RWPE2 (cell line): ENCODE data around the gene SNX12.

ENCODE experiments used
- ATAC-seq: fragments of 200-7000 bp; cut with Tn5 transposase; 3 replicates; pipeline ENCODE4 v1.9.1; 2021; ENCODE audit warnings: low read depth
- DNase-seq: peaks from one replicate; pipeline ENCODE4 v3.0.0-alpha.2; 2020; ENCODE audit warnings: low spot score
- H3K27ac ChIP-seq: fragments of 450-650 bp; 2 replicates; pipeline ENCODE4 v1.5.1; 2017; ENCODE audit warnings: mild to moderate bottlenecking; ENCODE audit not compliant: poor library complexity, severe bottlenecking
- H3K27me3 ChIP-seq: fragments of 250-450 bp; sonication (Bioruptor Pico); 2 replicates; pipeline ENCODE4 v1.5.1; 2021; ENCODE audit warnings: mild to moderate bottlenecking, moderate library complexity; ENCODE audit not compliant: insufficient read depth, poor library complexity, severe bottlenecking
- H3K36me3 ChIP-seq: fragments of 250-450 bp; sonication (Bioruptor Pico); 2 replicates; pipeline ENCODE4 v1.5.1; 2020; ENCODE audit warnings: low read depth, mild to moderate bottlenecking, moderate library complexity
- H3K4me1 ChIP-seq: fragments of 250-450 bp; sonication (Bioruptor Pico); 2 replicates; pipeline ENCODE4 v1.5.1; 2021; ENCODE audit warnings: mild to moderate bottlenecking, moderate library complexity; ENCODE audit not compliant: insufficient read depth, poor library complexity, severe bottlenecking
- H3K4me3 ChIP-seq: fragments of 250-450 bp; sonication (Bioruptor Pico); 2 replicates; pipeline ENCODE4 v1.5.1; 2021; ENCODE audit warnings: mild to moderate bottlenecking, moderate library complexity; ENCODE audit not compliant: severe bottlenecking
- H3K9me3 ChIP-seq: fragments of 250-450 bp; sonication (Bioruptor Pico); 2 replicates; pipeline ENCODE4 v1.5.1; 2021; ENCODE audit warnings: mild to moderate bottlenecking, moderate library complexity; ENCODE audit not compliant: severe bottlenecking
- CTCF ChIP-seq: fragments of 450-650 bp; IDR thresholded peaks from one replicate; pipeline ENCODE4 v1.5.1; 2017; ENCODE audit warnings: mild to moderate bottlenecking, moderate library complexity; ENCODE audit not compliant: poor library complexity, severe bottlenecking

The SNX12 gene

GRCh38 chrX:71081330-71082123 is 13.4 kb upstream of the SNX12 start:
- no peak overlapping the region for H3K27ac ChIP-seq
- no peak overlapping the region for H3K4me3 ChIP-seq
- TF ChIP-seq CTCF, result no peak
- no peaks in the 10 kb centered on the region for H3K9me3 ChIP-seq
- H3K4me1 ChIP-seq, result peaks cover 7% of the 10 kb centered on the region
- no peak for DNase-seq
- no peaks in the 10 kb centered on the region for H3K27me3 ChIP-seq
- H3K36me3 ChIP-seq, result no peaks in the 10 kb centered on the region
- ATAC-seq, result peak; percentile 70

GRCh38 chrX:71070531-71070930 is 2.4 kb upstream of the SNX12 start:
- DNase-seq, result no peak
- no peaks in the 10 kb centered on the region for H3K9me3 ChIP-seq
- ATAC-seq, result no peak
- no peak overlapping the region for H3K4me3 ChIP-seq
- no peaks in the 10 kb centered on the region for H3K36me3 ChIP-seq
- TF ChIP-seq CTCF, result no peak
- H3K27ac ChIP-seq, result no peak overlapping the region
- peaks cover 13% of the 10 kb centered on the region for H3K4me1 ChIP-seq
- no peaks in the 10 kb centered on the region for H3K27me3 ChIP-seq

- DNase-seq (no peak), ATAC-seq (peak; percentile 28)
- peak overlapping the region; percentile 66 for H3K27ac ChIP-seq
- peaks cover 8% of the 10 kb centered on the region; the same call in 1 of the 2 replicates for H3K36me3 ChIP-seq
- peak overlapping the region; percentile 99 for H3K4me3 ChIP-seq
- peaks cover 5% of the 10 kb centered on the region for H3K4me1 ChIP-seq
- no peak for TF ChIP-seq CTCF
- no peaks in the 10 kb centered on the region for H3K9me3 ChIP-seq
- no peaks in the 10 kb centered on the region for H3K27me3 ChIP-seq
Measured at GRCh38 chrX:71067712-71068043, 456 bp downstream of the SNX12 start.

GRCh38 chrX:71067089-71067488 is 1.0 kb downstream of the SNX12 start:
- peak overlapping the region; percentile 66 for H3K27ac ChIP-seq
- no peak for ATAC-seq
- H3K4me1 ChIP-seq, result no peaks in the 10 kb centered on the region
- no peak for DNase-seq
- peak overlapping the region; percentile 99 for H3K4me3 ChIP-seq
- no peak for TF ChIP-seq CTCF
- H3K36me3 ChIP-seq, result peaks cover 12% of the 10 kb centered on the region; the same call in 1 of the 2 replicates
- H3K27me3 ChIP-seq, result no peaks in the 10 kb centered on the region
- no peaks in the 10 kb centered on the region for H3K9me3 ChIP-seq

GRCh38 chrX:71060127-71060526 is 8.0 kb downstream of the SNX12 start:
- ATAC-seq (no peak), DNase-seq (no peak)
- Histone ChIP-seq H3K4me3 (no peak overlapping the region), H3K4me1 (no peaks in the 10 kb centered on the region), H3K36me3 (peaks cover 33% of the 10 kb centered on the region), H3K27ac (no peak overlapping the region), H3K27me3 (no peaks in the 10 kb centered on the region), H3K9me3 (no peaks in the 10 kb centered on the region)
- no peak for TF ChIP-seq CTCF
